PFSK-1 (cell line): Measurements from ENCODE around the gene FTH1.

Source experiments
- FOXP2 ChIP-seq: optimal IDR thresholded peaks from 2 replicates; pipeline ENCODE3; 2011; ENCODE audit warnings: borderline replicate concordance, control low read depth, inconsistent platforms; ENCODE audit not compliant: insufficient read depth; ENCODE audit errors: extremely low read length, extremely low read depth
- POLR2AphosphoS5 ChIP-seq: IDR thresholded peaks from 2 replicates; pipeline ENCODE4 v1.6.1; 2012; ENCODE audit warnings: low read depth, mild to moderate bottlenecking, control low read depth, low read length, moderate library complexity
- REST ChIP-seq, 2 experiments: IDR thresholded peaks; 2 replicates each; pipeline versions ENCODE4 v1.6.1 to v1.8.0; 2011 to 2012; ENCODE audit warnings: low read depth in 2 of 2, low read length in 2 of 2, control low read depth in 1 of 2, inconsistent platforms in 1 of 2, mild to moderate bottlenecking in 1 of 2, moderate library complexity in 1 of 2; ENCODE audit not compliant: insufficient read depth in 1 of 2
- SIN3A ChIP-seq: IDR thresholded peaks from 2 replicates; pipeline ENCODE4 v1.6.1; 2012; ENCODE audit warnings: mild to moderate bottlenecking, low read length, moderate library complexity, borderline replicate concordance; ENCODE audit not compliant: insufficient read depth
- TAF1 ChIP-seq: IDR thresholded peaks from 2 replicates; pipeline ENCODE4 v1.6.1; 2012; ENCODE audit warnings: low read length, control low read depth, borderline replicate concordance; ENCODE audit not compliant: insufficient read depth

Gene FTH1

GRCh38 chr11:62001450-62002191 lies 34.2 kb upstream of the FTH1 start:
- TF ChIP-seq POLR2AphosphoS5: no peak
- TF ChIP-seq SIN3A: no peak
- TF ChIP-seq TAF1: no peak
- TF ChIP-seq REST (IDR thresholded peaks at IDR 0.05; ENCODE audit: insufficient read depth in 1 of 2, low read depth in 2 of 2, low read length in 2 of 2): no peak
- TF ChIP-seq FOXP2: no peak

- no peak for TF ChIP-seq REST (IDR thresholded peaks at IDR 0.05; ENCODE audit: insufficient read depth in 1 of 2, low read depth in 2 of 2, low read length in 2 of 2)
- no peak for TF ChIP-seq SIN3A
- TF ChIP-seq FOXP2: no peak
- no peak for TF ChIP-seq POLR2AphosphoS5
Measured at GRCh38 chr11:62000539-62001446, 33.4 kb upstream of the FTH1 start.

GRCh38 chr11:61999141-61999975 lies 31.9 kb upstream of the FTH1 start:
- TF ChIP-seq FOXP2: no peak
- no peak for TF ChIP-seq TAF1
- TF ChIP-seq REST (IDR thresholded peaks at IDR 0.05; ENCODE audit: insufficient read depth in 1 of 2, low read depth in 2 of 2, low read length in 2 of 2): no peak
- TF ChIP-seq POLR2AphosphoS5: no peak
- TF ChIP-seq SIN3A: no peak

GRCh38 chr11:61996933-61997332 lies 29.5 kb upstream of the FTH1 start:
- TF ChIP-seq POLR2AphosphoS5 (no peak), REST (IDR thresholded peaks at IDR 0.05; ENCODE audit: insufficient read depth in 1 of 2, low read depth in 2 of 2, low read length in 2 of 2) (no peak), TAF1 (no peak), FOXP2 (no peak), SIN3A (no peak)
